Panc1 (cell line): ENCODE measurements around the gene MDH1.

Source experiments
- POLR2AphosphoS5 ChIP-seq: IDR thresholded peaks from 2 replicates; pipeline ENCODE4 v1.6.1; 2012; ENCODE audit warnings: mild to moderate bottlenecking, low read depth, low read length, moderate library complexity
- SIN3A ChIP-seq: IDR thresholded peaks from 2 replicates; pipeline ENCODE4 v1.6.1; 2012; ENCODE audit warnings: low read depth, mild to moderate bottlenecking, low read length, moderate library complexity, borderline replicate concordance; ENCODE audit not compliant: insufficient read depth
- TCF7L2 ChIP-seq: IDR thresholded peaks from 2 replicates; pipeline ENCODE4 v1.6.1; 2011; ENCODE audit warnings: mild to moderate bottlenecking, low read depth, low read length, inconsistent platforms
- TF ChIP-seq, protein P1 (sequence below): fragments of 450-650 bp; IDR thresholded peaks from 2 replicates; pipeline ENCODE4 v1.5.1; 2017; ENCODE audit warnings: mild to moderate bottlenecking
- TF ChIP-seq, protein P2 (sequence below), 2 experiments: IDR thresholded peaks; 2 replicates each; pipeline ENCODE4 v1.6.1; 2011 to 2012; ENCODE audit warnings: low read depth in 2 of 2, control low read depth in 1 of 2, low read length in 1 of 2, mild to moderate bottlenecking in 1 of 2, moderate library complexity in 1 of 2; ENCODE audit not compliant: insufficient read depth in 1 of 2

DNA sequence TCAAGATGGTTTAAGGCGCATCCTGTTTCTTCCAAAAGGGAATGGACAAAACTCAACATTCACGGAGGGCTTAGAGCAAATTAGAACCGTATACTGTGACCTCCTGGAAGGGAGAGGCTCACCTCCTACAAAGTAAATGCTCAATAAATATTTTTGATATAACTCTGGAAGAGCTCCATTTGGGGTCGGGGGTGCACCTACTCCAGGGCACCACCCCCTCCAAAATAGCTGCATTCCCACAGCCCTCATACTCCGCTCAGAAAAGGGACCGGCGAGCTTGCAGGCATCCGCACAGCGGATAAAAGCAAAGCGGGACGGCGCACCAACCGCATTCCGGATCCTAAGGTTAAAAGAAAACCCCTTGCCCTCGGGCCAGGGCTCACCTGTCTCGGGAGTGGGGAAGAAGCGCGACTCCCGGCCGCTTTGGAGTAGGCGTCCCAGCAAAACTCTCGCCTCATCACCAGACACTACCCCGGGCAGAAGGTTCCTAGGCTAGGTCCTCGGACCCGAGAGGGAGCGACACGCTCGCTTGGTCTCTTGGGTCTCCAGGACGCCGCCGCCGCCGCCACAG lies 864 bp upstream of the MDH1 start:
- TF ChIP-seq, protein P1, sequence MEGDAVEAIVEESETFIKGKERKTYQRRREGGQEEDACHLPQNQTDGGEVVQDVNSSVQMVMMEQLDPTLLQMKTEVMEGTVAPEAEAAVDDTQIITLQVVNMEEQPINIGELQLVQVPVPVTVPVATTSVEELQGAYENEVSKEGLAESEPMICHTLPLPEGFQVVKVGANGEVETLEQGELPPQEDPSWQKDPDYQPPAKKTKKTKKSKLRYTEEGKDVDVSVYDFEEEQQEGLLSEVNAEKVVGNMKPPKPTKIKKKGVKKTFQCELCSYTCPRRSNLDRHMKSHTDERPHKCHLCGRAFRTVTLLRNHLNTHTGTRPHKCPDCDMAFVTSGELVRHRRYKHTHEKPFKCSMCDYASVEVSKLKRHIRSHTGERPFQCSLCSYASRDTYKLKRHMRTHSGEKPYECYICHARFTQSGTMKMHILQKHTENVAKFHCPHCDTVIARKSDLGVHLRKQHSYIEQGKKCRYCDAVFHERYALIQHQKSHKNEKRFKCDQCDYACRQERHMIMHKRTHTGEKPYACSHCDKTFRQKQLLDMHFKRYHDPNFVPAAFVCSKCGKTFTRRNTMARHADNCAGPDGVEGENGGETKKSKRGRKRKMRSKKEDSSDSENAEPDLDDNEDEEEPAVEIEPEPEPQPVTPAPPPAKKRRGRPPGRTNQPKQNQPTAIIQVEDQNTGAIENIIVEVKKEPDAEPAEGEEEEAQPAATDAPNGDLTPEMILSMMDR, result no peak
- TF ChIP-seq POLR2AphosphoS5, result no peak
- TF ChIP-seq, protein P2, sequence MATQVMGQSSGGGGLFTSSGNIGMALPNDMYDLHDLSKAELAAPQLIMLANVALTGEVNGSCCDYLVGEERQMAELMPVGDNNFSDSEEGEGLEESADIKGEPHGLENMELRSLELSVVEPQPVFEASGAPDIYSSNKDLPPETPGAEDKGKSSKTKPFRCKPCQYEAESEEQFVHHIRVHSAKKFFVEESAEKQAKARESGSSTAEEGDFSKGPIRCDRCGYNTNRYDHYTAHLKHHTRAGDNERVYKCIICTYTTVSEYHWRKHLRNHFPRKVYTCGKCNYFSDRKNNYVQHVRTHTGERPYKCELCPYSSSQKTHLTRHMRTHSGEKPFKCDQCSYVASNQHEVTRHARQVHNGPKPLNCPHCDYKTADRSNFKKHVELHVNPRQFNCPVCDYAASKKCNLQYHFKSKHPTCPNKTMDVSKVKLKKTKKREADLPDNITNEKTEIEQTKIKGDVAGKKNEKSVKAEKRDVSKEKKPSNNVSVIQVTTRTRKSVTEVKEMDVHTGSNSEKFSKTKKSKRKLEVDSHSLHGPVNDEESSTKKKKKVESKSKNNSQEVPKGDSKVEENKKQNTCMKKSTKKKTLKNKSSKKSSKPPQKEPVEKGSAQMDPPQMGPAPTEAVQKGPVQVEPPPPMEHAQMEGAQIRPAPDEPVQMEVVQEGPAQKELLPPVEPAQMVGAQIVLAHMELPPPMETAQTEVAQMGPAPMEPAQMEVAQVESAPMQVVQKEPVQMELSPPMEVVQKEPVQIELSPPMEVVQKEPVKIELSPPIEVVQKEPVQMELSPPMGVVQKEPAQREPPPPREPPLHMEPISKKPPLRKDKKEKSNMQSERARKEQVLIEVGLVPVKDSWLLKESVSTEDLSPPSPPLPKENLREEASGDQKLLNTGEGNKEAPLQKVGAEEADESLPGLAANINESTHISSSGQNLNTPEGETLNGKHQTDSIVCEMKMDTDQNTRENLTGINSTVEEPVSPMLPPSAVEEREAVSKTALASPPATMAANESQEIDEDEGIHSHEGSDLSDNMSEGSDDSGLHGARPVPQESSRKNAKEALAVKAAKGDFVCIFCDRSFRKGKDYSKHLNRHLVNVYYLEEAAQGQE (IDR thresholded peaks at IDR 0.05; ENCODE audit: insufficient read depth in 1 of 2, low read depth in 2 of 2, low read length in 1 of 2), result no peak
- no peak for TF ChIP-seq SIN3A
- TF ChIP-seq TCF7L2, result no peak
